ENCODE data around the gene CSNK1A1.

CSNK1A1 gene

GRCh38 chr5:149503006-149503405, 48.2 kb downstream of the CSNK1A1 start:
- TF ChIP-seq FOXM1 (IDR thresholded peaks at IDR 0.05; ENCODE audit: borderline replicate concordance, low read depth): no peak
- no peak for TF ChIP-seq TCF12 (IDR thresholded peaks at IDR 0.05; ENCODE audit: low read depth)
- TF ChIP-seq, protein P1, sequence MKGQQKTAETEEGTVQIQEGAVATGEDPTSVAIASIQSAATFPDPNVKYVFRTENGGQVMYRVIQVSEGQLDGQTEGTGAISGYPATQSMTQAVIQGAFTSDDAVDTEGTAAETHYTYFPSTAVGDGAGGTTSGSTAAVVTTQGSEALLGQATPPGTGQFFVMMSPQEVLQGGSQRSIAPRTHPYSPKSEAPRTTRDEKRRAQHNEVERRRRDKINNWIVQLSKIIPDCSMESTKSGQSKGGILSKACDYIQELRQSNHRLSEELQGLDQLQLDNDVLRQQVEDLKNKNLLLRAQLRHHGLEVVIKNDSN (IDR thresholded peaks at IDR 0.05): no peak
- TF ChIP-seq CREB1 (IDR thresholded peaks at IDR 0.05; ENCODE audit: low read depth): no peak
- TF ChIP-seq TAF1 (IDR thresholded peaks at IDR 0.05; ENCODE audit: low read depth): no peak
- TF ChIP-seq RAD21 (IDR thresholded peaks at IDR 0.05; ENCODE audit: low read depth): no peak
- no peak for TF ChIP-seq CEBPB (IDR thresholded peaks at IDR 0.05)
- no peak for TF ChIP-seq NFIC (IDR thresholded peaks at IDR 0.05)
- TF ChIP-seq, protein P2, sequence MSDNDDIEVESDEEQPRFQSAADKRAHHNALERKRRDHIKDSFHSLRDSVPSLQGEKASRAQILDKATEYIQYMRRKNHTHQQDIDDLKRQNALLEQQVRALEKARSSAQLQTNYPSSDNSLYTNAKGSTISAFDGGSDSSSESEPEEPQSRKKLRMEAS (IDR thresholded peaks at IDR 0.05): no peak
- no peak for TF ChIP-seq TEAD4 (IDR thresholded peaks at IDR 0.05)
- TF ChIP-seq YY1 (IDR thresholded peaks at IDR 0.05; ENCODE audit: low read depth): no peak
- no peak for TF ChIP-seq ZBTB7A (IDR thresholded peaks at IDR 0.05; ENCODE audit: low read depth)

DNA sequence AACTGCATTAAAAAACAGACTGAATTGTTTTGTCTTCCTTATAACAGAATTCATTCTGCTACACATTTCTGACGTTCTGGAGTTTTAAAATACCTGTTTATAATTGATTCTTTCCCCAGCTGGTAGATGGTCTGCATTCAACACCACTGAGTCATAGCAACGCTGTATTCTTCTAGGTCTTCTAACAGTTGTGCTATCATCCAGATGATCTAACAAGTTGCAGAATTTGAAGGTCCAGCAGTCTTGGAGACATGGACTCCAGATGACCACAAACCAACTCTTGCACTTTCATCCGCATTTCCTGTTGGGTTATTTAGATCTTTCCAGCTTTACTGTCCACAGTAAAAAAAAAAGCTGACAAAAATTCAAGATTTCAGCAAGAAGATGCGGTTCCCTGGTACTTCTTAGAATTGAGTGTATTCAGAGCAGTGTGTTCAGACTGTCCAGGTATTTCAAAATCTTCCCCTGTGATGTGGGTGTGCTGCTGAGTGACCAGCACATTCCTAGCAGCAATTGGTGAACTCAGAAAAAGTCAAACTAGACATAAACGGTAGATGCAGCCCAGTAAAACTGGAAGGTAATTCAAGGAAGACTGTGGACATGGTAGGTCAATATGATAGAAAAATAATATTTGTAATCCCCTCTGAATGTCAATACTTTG, 50.2 kb downstream of the CSNK1A1 start:
- no peak for TF ChIP-seq CEBPB (IDR thresholded peaks at IDR 0.05)
- no peak for TF ChIP-seq EGR1 (IDR thresholded peaks at IDR 0.05)
- TF ChIP-seq REST (IDR thresholded peaks at IDR 0.05; ENCODE audit: low read depth): no peak
- no peak for TF ChIP-seq NFIC (IDR thresholded peaks at IDR 0.05)
- TF ChIP-seq YY1 (IDR thresholded peaks at IDR 0.05; ENCODE audit: low read depth): no peak
- TF ChIP-seq, protein P1 (IDR thresholded peaks at IDR 0.05): no peak
- no peak for TF ChIP-seq EP300 (IDR thresholded peaks at IDR 0.05; ENCODE audit: borderline replicate concordance)

- TF ChIP-seq CREB1 (IDR thresholded peaks at IDR 0.05; ENCODE audit: low read depth) (no peak), TCF12 (IDR thresholded peaks at IDR 0.05; ENCODE audit: low read depth) (no peak), REST (IDR thresholded peaks at IDR 0.05; ENCODE audit: low read depth) (no peak), TAF1 (IDR thresholded peaks at IDR 0.05; ENCODE audit: low read depth) (no peak)
Observed at GRCh38 chr5:149498724-149499336, 52.4 kb downstream of the CSNK1A1 start.

- no peak for TF ChIP-seq TAF1 (IDR thresholded peaks at IDR 0.05; ENCODE audit: low read depth)
- no peak for TF ChIP-seq CEBPB (IDR thresholded peaks at IDR 0.05)
- no peak for TF ChIP-seq YY1 (IDR thresholded peaks at IDR 0.05; ENCODE audit: low read depth)
- no peak for TF ChIP-seq EGR1 (IDR thresholded peaks at IDR 0.05)
- TF ChIP-seq ZBTB7A (IDR thresholded peaks at IDR 0.05; ENCODE audit: low read depth): no peak
- no peak for TF ChIP-seq RAD21 (IDR thresholded peaks at IDR 0.05; ENCODE audit: low read depth)
- no peak for TF ChIP-seq CREB1 (IDR thresholded peaks at IDR 0.05; ENCODE audit: low read depth)
- TF ChIP-seq NFIC (IDR thresholded peaks at IDR 0.05): no peak
- no peak for TF ChIP-seq REST (IDR thresholded peaks at IDR 0.05; ENCODE audit: low read depth)
- TF ChIP-seq, protein P1 (IDR thresholded peaks at IDR 0.05): no peak
- TF ChIP-seq EP300 (IDR thresholded peaks at IDR 0.05; ENCODE audit: borderline replicate concordance): no peak
- no peak for TF ChIP-seq FOXM1 (IDR thresholded peaks at IDR 0.05; ENCODE audit: borderline replicate concordance, low read depth)
- TF ChIP-seq TEAD4 (IDR thresholded peaks at IDR 0.05): no peak
- TF ChIP-seq, protein P2 (IDR thresholded peaks at IDR 0.05): no peak
- no peak for TF ChIP-seq TCF12 (IDR thresholded peaks at IDR 0.05; ENCODE audit: low read depth)
Observed at GRCh38 chr5:149497357-149497756, 53.9 kb downstream of the CSNK1A1 start.

Data from Ishikawa (cell line).